Prostate gland (tissue), 2 donors: ENCODE measurements around the gene BCL3.
"Not testable (repeated sequence)": the region's sequence is repeated elsewhere in the genome, so short reads cannot be mapped to it uniquely, and the experiment has no call there.

Source experiments
- CTCF ChIP-seq, 4 experiments: fragments of 200-600 bp in 2 of 4; fragments of 450-650 bp in 2 of 4; sonication (generic) in 2 of 4; IDR thresholded peaks; 1 replicate in 3 of 4; 2 replicates in 1 of 4; pipeline ENCODE4 v1.5.1; 2016 to 2019; ENCODE audit warnings: antibody characterized with exemption in 4 of 4, mild to moderate bottlenecking in 2 of 4, moderate library complexity in 2 of 4
- POLR2A ChIP-seq: fragments of 450-650 bp; IDR thresholded peaks from one replicate; pipeline ENCODE4 v1.6.1; 2016; ENCODE audit warnings: antibody characterized with exemption, mild to moderate bottlenecking
- POLR2AphosphoS5 ChIP-seq: sonication (generic); formaldehyde crosslinking; IDR thresholded peaks from one replicate; pipeline ENCODE4 v1.6.1; 2017; ENCODE audit warnings: antibody characterized with exemption

GRCh38 chr19:44781694-44782093 lies 33.2 kb downstream of the BCL3 start:
- TF ChIP-seq CTCF (IDR thresholded peaks at IDR 0.05); POLR2A; POLR2AphosphoS5: not testable (repeated sequence)
